ENCODE results near the gene CD72.
A peak's percentile ranks its signal among the peaks of the same experiment; 100 is the strongest.
"Not testable (repeated sequence)": the region's sequence is repeated elsewhere in the genome, so short reads cannot be mapped to it uniquely, and the experiment has no call there.

The CD72 gene

DNA sequence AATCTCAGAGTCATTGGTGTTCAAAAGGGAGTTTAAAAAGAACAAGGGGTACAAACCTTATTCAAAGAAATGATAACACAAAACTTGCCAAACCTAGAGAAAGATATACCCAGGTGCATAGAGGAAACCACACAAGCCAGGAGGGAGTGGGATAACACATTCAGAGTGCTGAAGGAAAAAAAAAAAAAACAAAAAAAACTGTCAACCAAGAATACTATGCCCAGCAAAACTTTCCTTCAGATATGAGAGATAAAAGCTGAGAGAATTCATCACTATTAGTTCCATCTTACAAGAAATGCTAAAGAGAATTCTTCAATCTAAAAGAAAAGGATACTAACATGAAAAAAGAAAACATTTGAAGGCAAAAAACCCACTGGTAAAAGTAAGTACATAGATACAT, 24.6 kb downstream of the CD72 start:
- no peak for DNase-seq

DNA sequence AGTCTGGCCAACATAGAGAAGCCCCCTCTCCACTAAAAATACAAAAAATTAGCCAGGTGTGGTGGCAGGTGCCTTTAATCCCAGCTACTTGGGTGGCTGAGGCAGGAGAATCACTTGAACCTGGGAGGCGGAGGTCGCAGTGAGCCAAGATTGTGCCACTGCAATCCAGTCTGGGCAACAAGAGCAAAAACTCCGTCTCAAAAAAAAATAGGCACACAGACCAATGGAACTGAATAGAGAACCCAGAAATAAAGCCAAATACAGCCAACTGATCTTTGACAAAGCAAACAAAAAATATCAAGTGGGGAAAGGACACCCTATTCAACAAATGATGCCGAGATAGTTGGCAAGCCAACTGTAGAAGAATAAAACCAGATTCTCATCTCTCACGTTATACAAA, 29.7 kb downstream of the CD72 start:
- DNase-seq = not testable (repeated sequence)

DNA sequence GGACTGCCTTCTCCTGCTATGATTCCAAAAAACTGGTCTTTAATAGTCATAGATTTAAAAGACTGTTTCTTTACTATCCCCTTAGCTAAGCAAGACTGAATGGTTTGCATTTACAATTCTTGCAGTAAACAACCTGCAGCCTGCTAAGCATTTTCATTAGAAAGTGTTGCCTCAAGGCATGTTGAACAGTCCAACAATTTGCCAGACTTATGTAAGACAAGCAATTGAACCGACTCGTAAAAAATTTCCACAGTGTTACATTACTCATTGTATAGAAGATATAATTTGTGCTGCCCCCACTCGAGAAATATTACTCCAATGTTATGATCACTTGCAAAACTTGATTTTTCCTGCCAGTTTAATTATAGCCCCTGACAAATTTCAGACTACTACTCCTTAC, 33.5 kb downstream of the CD72 start:
- DNase-seq = not testable (repeated sequence)

DNA sequence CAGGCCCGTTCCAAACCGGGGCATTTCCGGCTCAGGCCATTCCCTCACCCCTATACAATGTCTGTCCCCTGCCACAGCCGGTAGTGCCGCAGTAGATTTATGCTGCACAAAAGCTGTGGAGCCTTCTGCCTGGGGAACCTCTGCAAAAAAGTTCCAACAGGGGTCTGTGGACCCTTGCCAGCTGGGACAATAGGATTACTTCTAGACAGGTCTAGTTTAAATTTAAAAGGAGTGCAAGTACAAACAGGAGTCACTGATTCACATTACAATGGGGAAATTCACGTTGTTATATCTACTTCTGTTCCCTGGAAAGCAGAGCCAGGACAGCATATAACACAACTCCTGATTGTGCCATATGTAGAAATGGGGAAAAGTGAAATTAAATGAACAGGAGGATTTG, 34.7 kb downstream of the CD72 start:
- DNase-seq = not testable (repeated sequence)

DNA sequence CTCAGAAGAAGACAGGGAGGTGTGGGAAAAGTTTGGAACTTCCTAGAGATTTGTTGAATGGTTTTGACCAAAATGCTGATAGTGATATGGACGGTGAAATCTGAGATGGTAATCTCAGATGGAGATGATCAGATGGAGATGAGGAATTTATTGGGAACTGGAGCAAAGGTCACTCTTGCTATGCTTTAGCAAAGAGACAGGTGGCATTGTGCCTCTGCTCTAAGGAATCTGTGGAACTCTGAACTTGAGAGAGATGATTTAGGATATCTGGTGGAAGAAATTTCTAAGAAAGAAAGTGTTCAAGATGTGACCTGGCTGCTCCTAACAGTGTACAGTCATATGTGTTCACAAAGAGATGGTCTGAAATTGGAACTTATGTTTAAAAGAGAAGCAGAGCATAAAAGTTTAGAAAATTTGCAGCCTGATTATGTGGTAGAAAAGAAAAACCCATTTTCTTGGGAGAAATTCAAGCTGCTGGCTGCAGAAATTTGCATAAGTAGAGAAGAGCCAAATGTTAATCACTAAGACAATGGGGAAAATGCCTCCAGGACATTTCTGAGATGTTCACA, 38.5 kb downstream of the CD72 start:
- DNase-seq = not testable (repeated sequence)

DNA sequence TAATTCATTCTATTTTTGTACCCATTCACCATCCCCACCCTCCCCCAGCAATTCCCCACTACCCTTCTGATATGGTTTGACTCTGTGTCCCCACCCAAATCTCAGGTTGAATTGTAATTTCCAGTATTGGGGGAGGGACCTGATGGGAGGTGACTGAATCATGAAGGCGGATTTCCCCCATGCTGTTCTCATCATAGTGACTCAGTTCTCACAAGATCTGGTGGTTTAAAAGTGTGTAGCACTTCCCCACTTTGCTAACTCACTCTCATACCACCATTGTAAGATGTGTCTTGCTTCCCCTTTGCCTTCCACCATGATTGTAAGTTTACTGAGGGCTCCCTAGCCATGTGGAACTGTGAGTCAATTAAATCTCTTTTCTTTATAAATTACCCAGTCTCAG, 39.1 kb downstream of the CD72 start:
- DNase-seq = no peak

DNA sequence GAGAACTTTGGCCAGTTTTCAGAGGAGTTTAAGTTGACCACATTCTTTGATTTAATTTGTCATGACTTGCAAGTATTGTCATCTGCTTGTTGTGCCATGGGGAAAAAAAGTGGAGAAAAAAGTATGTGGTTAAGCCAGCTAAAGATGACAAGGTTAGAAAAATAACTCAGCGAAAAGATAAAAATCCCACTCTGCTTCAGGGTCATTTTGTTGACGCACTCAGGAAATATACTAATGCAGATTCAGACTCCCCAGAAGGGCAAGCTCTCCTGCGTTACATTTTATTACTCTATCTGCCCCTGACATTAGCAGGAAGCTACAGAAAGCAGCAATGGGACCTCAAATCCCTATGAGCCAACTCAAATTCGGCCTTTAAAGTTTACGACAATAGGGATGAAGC, 40.7 kb downstream of the CD72 start:
- DNase-seq = no peak

DNA sequence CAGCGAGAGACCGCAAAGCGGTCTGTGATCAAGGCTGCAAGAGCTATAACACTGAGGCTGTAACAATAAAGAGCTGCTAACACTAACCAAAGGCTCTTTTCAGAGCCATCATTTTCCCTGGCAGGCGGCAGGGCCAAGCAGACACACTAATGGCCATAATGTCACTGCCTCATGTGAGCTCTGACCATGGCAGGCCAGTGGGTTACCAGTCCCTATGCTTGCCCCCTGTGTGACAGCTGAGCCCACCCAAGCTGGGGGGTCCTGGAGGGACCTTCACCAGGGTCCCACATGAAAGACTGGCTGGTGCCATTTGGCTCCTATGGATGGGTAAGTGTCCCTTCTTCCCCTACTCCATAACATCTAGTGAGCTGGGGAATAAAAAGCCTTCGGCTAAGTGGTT, 42.7 kb downstream of the CD72 start:
- no peak for DNase-seq

DNA sequence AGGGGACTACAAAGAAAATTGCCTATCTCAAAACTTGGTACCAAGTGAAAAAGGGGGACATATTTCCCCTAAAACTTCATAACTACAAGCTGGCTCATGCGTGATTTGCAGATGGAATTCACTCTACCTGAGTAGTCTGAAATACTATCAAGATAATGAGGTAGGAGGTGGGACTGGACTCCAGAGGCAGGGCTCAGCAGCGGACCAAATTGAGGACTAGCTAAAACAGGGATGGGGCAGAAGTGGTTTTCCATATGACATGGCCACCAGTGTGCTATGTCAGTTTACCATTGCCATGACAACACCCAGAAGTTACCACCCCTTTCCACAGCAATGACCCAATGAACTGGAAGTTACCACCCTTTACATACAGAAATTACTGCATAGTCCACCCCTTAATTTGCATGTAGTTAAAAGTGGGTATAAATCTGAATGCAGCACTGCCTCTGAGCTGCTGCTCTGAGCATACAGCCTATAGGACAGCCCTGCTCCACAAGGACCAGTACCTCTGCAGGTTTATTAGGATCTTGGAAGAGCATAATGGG, 43.6 kb downstream of the CD72 start:
- no peak for DNase-seq

DNA sequence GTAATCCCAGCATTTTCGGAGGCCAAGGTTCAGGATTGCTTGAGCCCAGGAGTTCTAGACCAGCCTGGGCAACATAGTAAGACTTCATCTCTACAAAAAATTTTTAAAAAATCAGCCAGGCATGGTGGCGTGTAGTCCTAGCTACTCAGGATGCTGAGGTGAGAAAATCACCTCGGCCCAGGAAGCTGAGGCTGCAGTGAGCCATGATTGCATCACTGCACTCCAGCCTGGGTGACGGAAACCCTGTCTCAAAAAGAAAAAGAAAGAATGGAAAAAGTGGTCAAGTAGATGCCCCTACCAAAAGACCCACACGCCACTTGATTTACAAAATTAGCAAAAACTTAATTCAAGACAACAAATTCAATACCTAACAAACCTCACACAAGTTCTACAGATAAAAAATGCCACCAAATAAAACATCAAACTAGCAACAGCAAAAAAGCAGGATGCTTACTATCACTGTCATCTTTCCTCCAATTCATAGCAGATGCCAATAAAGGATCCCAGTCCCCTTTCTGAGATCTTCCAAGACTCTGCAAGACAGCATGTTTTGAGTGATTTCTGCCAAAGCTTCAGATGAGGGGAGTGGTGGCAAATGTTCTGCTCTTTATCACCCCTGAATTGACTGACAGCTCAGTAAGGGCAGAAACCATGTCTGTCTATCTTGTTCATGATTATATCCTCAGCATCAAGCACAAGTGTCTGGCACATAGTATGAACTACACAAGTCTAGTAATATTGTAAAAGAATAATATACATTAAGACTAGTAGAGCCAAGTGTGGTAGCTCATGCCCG, 47.3 kb downstream of the CD72 start:
- no peak for DNase-seq

DNA sequence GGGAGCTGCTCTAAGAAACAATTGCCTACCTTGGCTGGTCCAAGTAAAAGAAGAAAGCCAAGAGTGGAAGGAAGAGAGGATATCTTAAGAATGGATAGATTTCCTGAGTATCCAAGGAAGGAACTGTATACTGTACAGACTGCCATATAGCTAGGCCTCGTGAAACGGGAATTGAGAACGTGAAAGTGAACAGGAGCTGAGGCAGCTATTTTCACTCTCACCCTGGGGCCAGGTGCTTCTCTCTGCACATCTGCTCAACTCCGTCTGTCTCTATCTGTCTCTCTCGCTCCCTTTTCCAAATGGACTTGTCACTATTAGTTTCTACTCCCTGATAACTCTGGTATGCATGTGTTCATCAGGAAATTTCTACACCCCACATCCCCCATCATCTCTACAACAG, 49.0 kb downstream of the CD72 start:
- no peak for DNase-seq

DNA sequence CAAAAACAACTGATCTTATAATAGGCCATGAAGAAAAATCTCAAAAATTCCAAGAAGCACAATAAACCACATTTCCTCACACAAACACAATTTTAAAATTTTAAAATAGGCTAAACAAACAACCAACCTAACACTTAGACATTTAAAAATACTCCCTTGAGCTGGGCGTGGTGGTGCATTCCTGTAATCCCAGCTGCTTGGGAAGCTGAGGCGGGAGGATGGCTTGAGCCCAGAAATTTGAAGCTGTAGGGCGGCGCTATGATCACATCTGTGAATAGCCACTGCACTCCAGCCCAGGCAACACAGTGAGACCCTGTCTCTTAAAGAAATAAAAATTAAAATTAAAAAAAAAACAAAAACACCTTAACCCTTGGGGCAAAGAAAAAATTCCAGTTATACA, 50.0 kb downstream of the CD72 start:
- DNase-seq = no peak

DNA sequence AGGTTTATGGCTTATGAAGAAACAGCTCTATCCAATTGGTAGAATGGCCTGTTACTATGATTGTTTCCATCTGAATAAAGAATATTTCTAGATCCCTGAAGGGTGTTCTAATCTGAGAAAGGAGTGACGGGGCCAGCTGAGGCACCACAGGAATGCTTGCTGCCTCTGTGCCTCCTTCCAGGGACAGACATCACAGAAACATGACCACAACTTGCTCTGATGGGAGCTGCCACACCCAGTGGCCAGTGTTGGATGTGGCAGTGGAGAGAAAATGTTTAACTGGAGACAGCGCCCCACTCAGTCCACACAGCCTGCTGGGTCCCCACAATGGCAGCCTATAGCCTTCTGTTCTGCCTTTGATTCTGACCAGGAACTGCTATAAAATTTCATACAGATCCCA, 51.8 kb downstream of the CD72 start:
- DNase-seq = no peak

DNA sequence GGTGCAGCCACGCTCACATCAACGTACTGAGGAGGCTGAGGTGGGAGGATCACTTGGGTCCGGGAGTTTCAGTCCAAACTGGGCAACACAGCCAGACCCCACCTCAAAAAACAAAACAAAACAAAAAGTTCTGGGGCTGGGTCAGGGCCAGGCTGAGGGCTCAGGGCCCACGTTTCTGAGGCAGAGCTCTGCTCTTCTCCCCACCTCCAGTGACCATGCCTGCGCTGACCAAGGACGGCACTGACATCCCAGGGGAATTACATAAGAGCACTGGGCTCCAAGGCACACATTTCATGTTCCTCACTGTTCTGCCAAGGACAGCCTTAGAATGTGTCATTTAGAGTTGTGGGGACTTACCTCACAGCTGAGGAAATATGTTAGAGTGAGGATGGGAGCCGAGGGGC, 53.6 kb downstream of the CD72 start:
- DNase-seq = no peak

DNA sequence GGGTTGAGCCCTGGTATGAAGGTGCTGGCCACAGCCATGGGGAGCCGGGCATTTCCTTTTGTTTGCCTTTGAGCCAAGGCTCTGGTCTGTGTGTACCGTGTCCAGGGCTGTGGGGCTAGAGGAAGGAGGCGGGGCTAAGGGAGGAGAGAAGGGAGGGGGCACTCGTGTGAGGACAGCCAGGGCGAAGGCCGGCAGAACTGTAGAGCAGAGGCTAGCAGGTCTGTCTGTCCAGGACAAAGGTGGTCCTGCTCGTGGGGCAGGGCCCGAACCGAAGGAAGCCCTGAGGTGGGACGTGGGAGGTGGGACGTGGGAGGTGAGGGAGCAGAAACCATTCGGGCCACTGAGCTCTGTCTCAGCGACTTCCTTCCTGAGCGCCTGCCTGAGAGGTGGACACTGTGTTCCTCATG, 54.4 kb downstream of the CD72 start:
- DNase-seq = peak in 4 of 56 donors; percentile 16 to 29 (median 22)

DNA sequence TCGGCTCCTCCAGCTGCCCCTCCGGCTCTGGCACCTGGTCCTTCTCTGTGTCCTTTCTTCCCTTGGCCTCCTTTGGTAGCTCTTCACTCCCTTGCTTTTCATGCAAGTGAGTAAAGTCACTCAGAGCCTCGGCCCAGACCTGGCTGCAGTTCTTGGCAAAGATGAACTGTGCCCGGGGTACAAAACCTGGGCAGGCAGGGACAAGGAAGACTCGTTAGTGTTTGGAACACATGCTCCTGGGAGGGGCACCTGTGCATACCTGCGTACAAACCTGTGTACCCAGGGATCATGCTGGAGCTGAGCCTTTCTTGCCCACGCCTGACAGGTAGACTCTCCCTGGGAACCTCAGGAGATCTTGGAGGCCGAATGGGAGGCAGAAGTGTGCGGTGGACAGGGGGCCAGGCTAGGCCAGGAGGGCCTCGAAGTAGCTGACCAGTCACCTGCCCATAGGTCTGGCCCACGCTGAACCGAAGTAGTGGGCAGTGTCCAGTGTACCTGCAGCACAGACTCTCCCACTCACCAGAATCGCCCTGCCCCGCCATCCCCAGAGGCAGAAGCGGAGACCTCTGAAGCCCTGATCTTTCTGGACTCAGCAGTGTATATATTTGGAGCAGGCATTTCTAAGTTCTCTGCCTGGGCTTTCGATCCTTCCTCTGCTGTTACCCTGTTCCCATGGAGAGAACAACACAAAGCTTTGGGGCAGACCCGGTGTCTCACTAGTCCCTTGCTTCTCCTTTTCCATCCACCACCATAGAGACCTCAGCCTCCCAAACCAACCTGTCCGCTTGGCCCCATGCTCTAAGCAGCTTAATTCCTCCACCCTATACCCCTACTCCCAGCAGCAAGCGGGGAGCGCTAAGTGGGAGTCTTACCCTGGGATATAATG, 55.1 kb downstream of the CD72 start:
- DNase-seq = no peak

DNA sequence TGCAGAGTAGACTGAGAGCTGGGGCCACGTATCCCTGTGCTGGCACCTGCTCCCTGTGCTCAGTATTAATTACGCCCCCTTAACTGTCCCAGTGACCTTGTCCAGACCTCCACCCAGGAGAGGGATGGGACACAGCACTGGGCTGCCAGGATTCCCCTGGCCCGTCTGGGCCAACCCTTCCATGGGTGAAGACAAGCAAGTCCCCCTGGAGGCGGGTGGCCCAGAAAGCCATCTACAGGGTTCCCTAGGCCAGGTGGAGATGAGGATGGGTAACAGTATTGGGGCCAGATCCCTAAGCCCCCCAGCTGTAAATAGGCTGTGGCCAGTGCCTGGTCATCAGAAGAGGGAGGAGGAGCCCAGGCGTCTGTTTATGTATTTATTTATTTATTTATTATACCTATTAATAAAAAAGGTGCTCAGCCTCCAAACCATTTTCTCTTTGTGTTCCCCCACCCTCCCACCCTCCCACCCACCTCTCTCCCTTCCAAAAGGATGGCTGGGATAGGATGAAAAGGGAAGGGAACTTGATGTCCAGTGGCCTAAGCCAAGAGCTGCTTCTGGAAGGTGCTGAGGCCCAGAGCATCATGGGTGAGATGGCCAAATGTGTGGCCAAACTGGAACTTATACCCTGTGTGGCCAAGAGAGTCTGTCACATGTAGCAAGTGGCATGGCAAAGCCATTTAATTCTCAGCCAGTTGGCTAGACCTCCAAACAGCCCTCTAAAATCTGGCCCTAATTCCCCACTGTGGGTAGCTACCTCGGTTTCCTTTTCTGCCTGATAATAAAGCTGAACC, 56.5 kb downstream of the CD72 start:
- no peak for DNase-seq

DNA sequence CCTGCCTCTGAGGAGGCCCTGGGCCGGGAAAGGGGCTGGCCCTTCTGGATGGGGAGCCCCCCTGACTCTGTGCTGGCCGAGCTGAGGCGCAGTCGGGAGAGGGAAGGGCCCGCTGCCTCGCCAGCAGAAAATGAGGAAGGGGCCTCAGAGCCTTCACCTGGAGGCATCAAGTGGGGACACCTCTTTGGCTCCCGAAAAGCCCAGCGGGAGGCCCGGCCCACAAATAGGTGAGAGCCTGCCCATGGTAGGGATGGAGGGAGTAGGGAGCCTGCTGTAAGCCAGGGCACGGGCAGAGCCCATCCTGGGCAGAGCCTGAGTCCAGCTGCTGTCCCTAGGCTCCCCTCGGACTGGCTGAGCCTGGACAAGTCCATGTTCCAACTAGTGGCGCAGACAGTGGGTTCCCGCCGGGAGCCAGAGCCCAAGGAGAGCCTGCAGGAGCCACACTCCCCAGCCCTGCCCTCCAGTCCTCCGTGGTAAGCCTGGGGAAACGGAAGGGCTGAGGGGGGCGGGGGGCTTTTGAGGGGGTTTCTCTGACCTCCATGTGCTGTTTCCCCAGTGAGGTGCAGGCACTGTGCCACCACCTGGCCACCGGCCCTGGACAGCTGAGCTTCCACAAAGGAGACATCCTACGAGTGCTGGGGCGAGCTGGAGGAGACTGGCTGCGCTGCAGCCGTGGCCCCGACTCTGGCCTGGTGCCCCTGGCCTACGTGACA, 57.4 kb downstream of the CD72 start:
- peak in 2 of 56 donors; percentile 18 to 41 for DNase-seq
